ENCODE data around the gene MFN1.
"Not testable (repeated sequence)": the region's sequence is repeated elsewhere in the genome, so short reads cannot be mapped to it uniquely, and the experiment has no call there.

Gene MFN1

DNA sequence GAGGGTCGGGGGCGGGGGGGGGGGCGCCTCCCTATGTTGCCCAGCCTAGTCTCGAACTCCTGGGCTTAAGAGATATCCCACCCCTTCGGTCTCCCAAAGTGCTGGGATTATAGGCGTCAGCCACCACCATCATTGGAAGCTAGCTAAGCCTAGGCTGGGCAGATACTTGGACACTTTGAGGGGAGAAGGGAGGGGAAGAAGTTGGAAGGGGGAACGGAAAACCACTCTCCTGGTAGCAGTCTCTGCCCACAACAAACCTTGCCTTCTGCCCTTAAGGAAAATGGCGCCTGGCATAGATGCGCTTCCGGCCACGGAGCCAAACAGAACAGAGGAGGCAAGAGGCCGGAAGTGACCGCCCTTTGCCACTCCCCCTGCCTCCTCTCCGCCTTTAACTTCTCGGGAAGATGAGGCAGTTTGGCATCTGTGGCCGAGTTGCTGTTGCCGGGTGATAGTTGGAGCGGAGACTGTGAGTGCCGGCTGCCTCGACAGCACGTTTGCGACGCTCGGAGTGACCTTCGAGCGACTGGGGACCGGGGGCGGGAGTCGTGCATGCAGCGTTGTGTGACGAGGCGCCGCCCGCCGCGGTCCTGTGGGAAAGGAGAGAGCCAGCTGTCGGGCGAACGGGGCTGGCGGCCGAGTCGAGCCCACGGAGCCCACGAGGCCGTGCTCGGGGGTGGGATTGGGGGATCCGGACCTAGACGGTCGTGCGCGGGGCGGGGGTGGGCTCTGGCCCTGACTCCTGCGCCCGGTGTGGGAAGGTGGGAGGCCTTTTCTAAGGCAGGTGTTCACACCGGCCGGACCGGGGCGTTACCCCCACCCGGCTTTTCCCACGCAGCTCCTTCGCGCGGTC, at the start of gene MFN1:
Gene MFN1, plus strand, starts transcription at position 365 of the 850 bp plus-strand sequence. CDS start 1,143 bp downstream, outside the sequence.
- DNase-seq (ENCODE audit: low spot score) = peak; percentile 91

DNA sequence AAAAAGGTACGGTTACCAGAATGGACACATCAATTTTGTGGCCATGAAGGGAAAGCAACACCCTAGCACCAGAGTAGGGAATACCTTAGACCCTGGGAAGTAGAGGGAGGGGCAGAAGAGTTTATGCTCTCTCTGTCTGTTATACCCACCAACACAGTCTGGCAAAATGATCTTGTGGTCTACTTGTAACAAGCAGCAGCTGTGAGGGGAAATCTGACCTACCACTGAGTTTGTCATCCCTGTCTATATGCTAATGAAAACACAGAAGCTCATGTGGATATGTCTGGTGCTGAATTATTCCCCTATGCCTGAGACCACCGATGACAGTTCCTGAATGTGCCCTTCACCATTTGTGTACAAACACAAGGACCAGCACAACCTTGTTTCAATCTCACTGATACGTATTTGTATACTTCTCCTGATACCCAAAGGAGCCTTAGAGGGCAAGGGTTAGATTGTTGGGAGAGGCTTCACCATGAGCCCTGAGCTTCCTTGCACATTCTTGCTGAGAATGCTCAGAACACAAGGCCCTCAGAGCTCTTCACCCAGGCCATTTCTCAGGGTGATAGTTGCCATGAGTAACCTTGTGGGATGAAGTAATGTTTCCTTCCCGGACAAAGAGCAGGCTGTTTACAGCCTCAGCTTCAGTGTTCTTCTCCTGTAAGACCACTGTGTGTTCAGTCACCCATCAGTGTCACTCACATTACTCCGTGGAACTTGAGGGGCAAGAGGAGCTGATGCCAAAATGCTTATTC, 49.4 kb upstream of the MFN1 start:
- DNase-seq (ENCODE audit: low spot score) = no peak

DNA sequence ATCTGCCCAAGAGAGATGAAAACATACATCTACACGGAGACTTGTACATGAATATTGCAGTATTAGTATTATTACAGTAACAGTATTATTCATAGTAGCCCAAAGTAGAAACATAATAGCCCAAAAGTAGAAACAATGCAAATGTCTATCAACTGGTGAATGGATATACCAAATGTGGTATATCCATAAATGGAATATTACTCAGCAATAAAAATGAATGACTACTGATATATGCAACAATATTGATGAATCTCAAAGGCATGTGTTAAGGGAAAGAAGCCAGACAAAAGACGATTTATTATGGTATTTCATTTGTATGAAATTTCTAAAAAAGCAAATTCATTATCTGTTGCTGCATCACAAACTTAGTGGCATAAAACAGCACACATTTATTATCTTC, 48.2 kb upstream of the MFN1 start:
- no peak for DNase-seq (ENCODE audit: low spot score)

- DNase-seq (ENCODE audit: low spot score) = no peak
These were observed 47.4 kb upstream of the MFN1 start for GRCh38 chr3:179299999-179300613.

- no peak for DNase-seq (ENCODE audit: low spot score)
These were observed 45.9 kb upstream of the MFN1 start for GRCh38 chr3:179301645-179302044.

DNA sequence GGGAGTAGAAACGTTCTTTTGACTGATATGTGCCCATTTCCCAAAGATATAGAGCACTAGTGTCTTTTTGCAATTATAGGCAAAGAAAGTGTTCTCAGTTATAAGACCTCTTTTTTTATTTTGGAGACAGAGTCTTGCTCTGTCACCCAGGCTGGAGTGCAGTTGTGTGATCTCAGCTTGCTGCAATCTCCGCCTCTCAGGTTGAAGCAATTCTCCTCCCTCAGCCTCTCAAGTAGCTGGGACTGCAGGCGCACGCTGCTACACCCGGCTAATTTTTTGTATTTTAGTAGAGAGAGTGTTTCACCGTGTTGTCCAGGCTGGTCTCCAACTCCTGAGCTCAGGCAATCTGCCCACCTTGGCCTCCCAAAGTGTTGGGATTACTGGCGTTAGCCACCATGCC, 45.4 kb upstream of the MFN1 start:
- no peak for DNase-seq (ENCODE audit: low spot score)

DNA sequence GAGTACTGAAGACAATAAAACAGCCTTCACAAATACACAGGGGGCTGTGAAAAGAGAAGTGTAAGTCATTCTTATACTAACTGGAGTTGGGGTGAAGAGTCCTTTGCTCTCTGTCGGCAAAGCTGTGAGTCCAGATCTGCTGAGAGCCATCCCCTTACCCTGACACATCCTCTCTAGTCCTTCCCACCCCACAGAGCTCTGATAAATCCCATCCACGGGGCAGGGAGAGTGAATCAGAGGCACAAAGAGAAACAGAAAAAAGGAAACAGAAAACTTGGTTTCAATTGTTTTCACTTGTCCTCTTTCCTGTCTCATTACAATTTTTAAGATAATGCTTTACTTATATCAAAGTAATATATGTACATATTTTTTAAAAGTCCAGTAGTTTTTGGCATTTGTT, 42.9 kb upstream of the MFN1 start:
- no peak for DNase-seq (ENCODE audit: low spot score)

DNA sequence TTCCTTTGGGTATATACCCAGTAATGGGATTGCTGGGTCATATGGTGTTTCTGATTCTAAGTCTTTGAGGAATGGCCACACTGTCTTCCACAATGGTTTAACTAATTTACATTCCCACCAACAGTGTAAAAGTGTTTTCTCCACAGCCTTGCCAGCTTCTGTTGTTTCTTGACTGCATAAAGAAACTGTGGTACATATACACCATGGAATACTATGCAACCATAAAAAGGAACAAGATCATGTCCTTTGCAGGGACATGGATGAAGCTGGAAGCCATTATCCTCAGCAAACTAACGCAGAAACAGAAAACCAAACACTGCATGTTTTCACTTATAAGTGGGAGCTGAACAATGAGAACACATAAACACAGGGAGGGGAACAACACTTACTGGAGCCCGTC, 40.1 kb upstream of the MFN1 start:
- DNase-seq (ENCODE audit: low spot score) = not testable (repeated sequence)

DNA sequence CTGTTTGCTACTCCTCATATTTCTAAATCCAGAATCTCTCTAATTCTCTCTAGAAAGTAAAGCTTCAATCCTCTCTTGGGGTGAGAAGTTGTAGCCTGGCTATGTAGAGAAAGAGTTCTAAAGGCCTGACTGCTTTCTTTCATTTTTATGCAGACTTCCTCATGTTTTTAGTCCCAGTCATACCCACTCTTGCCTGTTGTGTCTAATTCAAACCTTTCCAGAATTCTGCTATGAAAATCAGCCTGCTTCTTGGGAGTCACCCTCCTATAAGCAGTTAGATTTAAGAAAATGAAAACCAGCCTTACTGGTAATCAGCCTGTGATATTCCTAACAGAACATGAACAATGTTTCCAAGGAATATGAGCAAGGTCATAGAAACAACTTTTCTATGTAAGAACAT, 39.5 kb upstream of the MFN1 start:
- DNase-seq (ENCODE audit: low spot score) = no peak

DNA sequence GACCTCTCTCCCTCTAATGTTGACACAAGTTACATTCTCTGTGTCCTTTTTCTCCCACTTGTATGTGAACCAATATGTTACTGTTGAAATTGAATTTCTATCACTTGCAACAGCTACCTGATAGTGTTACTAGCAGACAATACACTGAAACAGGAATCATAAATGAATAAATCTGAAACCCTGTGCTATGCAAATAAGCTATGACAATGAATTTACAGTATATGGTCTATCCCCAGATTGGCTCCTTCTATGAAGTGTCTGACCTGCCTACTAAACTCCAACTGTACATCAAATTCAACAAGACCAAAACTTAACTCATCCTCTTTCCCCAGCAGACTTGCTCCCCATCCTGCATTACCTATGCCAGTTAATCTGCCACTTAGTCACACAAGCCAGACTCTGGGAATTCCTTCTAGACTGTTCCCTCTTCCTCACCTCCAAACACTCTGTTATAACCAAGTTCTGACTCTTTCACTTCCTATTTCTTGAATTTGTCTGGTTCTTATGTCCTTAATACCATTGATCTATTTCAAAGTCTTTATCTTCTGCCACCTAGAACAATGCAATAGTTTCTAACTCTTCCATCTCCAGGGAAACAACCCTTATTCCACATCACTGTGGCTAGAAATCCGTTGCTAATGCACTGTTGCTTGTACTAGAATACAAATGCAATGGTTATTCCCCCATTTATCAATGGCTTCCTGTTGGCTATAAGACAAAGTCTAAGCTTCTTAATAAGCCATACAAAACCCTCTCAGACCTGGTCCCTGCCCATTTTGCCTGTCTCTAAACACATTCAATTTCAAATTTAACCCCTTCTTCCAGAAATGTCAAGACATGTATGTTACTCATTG, 38.1 kb upstream of the MFN1 start:
- DNase-seq (ENCODE audit: low spot score) = no peak

GRCh38 chr3:179318876-179319275, 28.6 kb upstream of the MFN1 start:
- no peak for DNase-seq (ENCODE audit: low spot score)

- peak; percentile 32 for DNase-seq (ENCODE audit: low spot score)
These were observed 25.7 kb upstream of the MFN1 start for GRCh38 chr3:179321668-179322285.

GRCh38 chr3:179322286-179323196, 25.0 kb upstream of the MFN1 start, which contains the start of gene ZNF639:
ZNF639 (plus strand) TSS chr3:179323031; CDS start chr3:179328294, 5,263 bp downstream.
- peak; percentile 96 for DNase-seq (ENCODE audit: low spot score)

- peak; percentile 76 for DNase-seq (ENCODE audit: low spot score)
These were observed 24.1 kb upstream of the MFN1 start for GRCh38 chr3:179323197-179324110.

DNA sequence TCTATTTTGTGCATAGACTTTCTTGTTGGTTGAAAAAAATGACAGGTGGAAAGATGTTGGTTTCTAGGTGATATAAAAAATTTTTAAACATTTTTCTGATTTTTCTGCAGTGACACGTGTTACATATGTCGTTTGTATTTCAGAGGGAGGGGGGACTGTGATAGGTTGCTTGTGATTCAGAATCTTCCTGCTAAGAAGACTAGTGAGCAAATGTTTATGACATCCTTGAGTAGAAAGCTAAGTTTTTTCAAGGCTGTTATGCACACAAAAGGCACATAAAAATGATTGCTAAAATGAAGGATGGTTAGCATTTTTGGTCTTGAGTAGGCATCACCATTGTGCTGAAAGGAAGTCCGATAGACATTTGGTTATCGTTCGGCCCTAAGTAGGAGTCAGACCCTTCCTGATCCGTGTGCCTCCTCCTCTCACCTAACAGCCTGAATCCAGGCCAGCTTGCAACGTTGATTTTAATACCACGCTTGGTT, 23.2 kb upstream of the MFN1 start:
- DNase-seq (ENCODE audit: low spot score) = no peak

- no peak for DNase-seq (ENCODE audit: low spot score)
These were observed 17.1 kb upstream of the MFN1 start for GRCh38 chr3:179330438-179330837.

- no peak for DNase-seq (ENCODE audit: low spot score)
These were observed 15.3 kb upstream of the MFN1 start for GRCh38 chr3:179332240-179332639.

DNA sequence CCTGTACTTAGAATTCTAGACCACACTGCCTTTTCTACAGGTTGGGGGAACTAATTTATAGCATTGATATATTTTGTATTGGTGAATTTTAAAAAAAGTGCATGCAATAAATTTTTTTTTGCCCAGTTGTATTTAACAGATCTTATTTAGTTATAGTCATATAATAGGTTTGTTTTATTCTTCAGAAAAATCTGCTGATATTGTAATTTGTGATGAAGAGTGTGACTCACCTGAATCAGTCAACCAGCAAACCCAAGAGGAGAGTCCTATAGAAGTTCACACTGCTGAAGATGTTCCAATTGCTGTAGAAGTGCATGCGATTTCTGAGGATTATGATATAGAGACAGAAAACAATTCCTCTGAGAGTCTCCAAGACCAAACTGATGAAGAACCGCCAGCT, 14.4 kb upstream of the MFN1 start:
- DNase-seq (ENCODE audit: low spot score) = no peak

DNA sequence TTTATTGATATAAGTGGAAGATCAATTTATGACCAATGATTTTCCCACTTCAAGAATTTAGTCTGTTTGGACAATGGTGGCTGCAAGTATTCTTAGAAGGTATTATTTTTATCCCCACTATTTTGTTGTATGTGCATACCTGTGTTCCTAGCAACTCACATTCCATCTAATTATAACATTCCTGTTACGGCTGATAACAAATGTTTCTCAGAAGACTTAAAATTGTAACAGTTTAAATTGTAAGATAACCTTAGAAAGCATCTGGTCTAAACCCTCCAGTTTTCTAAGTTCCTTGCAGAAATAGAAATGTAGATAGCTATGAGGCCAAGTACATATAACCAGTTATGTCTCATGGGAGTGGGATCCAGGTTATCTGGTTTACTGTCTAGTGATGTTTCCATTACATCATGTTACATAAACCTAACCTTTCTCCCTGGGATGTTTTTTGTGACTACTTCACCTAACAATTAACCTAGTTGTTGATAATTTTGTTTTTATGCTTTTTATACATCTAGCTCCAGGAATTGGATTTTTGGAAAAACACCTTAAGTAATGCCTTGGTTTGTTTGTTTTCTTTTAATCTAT, 11.1 kb upstream of the MFN1 start:
- DNase-seq (ENCODE audit: low spot score) = no peak

Data from germinal center (tissue), 1 donor.